Measurements from ENCODE around the gene TSPAN9.

GRCh38 chr12:3035171-3035570, 42.0 kb upstream of the TSPAN9 start:
- TF ChIP-seq CTCF (IDR thresholded peaks at IDR 0.05; ENCODE audit: insufficient read depth, low read length), result no peak
- TF ChIP-seq GABPA (IDR thresholded peaks at IDR 0.05; ENCODE audit: low read depth), result no peak
